ENCODE results near the gene FAM180A.
"Not testable (repeated sequence)": the region's sequence is repeated elsewhere in the genome, so short reads cannot be mapped to it uniquely, and the experiment has no call there.

FAM180A gene

GRCh38 chr7:135744938-135745702 is 3.5 kb downstream of the FAM180A start:
- in situ Hi-C loops (cut with MboI; ENCODE audit: low pct_unique_long_range_greater_than_20kb, low sequenced_read_pairs, unreplicated experiment) = no loop called here
- no peak for DNase-seq (ENCODE audit: low spot score)
- TF ChIP-seq, protein P1, sequence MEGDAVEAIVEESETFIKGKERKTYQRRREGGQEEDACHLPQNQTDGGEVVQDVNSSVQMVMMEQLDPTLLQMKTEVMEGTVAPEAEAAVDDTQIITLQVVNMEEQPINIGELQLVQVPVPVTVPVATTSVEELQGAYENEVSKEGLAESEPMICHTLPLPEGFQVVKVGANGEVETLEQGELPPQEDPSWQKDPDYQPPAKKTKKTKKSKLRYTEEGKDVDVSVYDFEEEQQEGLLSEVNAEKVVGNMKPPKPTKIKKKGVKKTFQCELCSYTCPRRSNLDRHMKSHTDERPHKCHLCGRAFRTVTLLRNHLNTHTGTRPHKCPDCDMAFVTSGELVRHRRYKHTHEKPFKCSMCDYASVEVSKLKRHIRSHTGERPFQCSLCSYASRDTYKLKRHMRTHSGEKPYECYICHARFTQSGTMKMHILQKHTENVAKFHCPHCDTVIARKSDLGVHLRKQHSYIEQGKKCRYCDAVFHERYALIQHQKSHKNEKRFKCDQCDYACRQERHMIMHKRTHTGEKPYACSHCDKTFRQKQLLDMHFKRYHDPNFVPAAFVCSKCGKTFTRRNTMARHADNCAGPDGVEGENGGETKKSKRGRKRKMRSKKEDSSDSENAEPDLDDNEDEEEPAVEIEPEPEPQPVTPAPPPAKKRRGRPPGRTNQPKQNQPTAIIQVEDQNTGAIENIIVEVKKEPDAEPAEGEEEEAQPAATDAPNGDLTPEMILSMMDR (IDR thresholded peaks at IDR 0.05; ENCODE audit: extremely low read depth, insufficient read depth, missing control alignments) = no peak

DNA sequence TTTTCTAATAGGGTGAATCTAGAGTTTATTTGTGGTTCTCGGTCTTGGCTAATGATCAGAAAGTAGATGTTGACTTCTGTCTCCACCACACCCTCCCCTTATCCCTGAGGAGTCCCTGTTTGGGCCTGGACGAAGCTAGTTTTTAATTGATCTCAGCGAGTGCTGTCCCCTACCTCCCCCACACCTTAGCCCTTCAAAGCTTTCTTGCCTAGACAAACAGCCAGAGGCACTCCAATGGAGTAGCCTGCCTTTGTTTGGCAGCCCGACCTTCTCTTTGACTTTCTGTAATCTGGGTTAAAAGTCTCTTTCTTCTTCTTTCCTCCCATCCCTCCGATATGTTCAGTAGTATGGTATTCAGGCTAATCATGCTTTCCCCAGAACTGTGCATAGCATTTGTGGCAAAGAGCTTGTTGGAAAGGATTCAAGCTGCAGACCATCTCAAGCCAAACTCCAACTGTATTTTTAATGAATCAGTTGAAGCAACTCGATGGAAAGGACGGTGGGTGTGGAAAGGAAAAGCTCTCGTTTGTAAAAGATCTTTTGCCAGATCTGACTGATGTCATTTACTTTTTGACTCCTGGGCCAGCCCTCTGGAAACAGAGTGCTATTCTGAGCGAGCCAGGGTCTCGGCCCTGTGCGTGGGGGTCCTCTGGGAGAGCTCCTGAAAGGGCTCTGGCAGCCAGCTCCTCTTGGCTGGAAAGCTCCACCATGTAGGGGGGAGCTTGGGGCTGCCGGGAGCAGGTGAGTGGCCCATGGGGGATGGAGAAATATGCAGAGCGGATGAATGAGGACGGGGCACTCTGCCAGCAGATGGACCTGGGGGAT is 4.5 kb downstream of the FAM180A start:
- TF ChIP-seq, protein P1 (IDR thresholded peaks at IDR 0.05; ENCODE audit: extremely low read depth, insufficient read depth, missing control alignments) = no peak
- no peak for DNase-seq (ENCODE audit: low spot score)
- in situ Hi-C loops (cut with MboI; ENCODE audit: low pct_unique_long_range_greater_than_20kb, low sequenced_read_pairs, unreplicated experiment) = no loop called here

DNA sequence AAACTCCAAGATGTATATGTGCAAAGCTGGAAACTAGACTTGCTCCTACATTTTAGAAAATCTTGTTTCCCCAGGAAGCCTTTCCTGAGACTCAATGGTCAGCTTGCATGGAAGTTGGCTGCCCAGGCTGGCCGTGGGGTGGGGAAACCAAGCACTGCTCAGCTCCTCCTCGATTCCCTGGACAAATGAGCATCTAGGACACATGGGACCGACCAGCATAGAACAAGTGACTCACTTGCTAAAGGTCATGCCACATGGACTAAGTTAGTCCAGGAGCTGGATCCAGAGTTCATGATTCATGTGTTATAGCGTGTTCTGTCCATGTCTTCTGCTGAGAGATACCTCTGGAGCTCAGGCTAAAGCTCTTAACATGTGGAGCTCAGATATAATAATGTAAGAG is 6.2 kb downstream of the FAM180A start:
- DNase-seq (ENCODE audit: low spot score) = no peak
- TF ChIP-seq, protein P1 (IDR thresholded peaks at IDR 0.05; ENCODE audit: extremely low read depth, insufficient read depth, missing control alignments) = no peak

DNA sequence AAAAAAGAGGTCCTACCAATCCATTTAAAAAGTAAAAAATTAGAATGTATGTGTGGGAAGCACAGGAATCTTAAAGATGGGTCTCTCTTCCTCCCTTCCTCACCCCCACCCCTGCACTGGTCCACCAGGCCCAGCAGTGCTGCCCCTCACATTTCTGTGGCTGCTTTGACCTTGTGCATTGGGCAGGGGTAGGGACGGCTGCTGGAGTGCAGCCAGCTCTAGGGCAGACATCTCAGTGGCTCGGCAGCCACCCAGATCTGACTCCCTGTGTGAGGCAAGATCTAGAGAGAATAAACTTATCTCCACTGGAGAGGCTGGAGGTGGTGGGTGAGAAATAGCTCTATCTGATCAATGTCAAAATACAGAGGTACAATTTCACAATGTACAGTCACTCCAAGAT is 6.7 kb downstream of the FAM180A start:
- TF ChIP-seq, protein P1 (IDR thresholded peaks at IDR 0.05; ENCODE audit: extremely low read depth, insufficient read depth, missing control alignments) = no peak
- in situ Hi-C loops (cut with MboI; ENCODE audit: low pct_unique_long_range_greater_than_20kb, low sequenced_read_pairs, unreplicated experiment) = no loop called here

More for the DNA sequence above, 6.2 kb downstream of the FAM180A start:
- in situ Hi-C loops (cut with MboI; ENCODE audit: low pct_unique_long_range_greater_than_20kb, low sequenced_read_pairs, unreplicated experiment) = no loop called here

DNA sequence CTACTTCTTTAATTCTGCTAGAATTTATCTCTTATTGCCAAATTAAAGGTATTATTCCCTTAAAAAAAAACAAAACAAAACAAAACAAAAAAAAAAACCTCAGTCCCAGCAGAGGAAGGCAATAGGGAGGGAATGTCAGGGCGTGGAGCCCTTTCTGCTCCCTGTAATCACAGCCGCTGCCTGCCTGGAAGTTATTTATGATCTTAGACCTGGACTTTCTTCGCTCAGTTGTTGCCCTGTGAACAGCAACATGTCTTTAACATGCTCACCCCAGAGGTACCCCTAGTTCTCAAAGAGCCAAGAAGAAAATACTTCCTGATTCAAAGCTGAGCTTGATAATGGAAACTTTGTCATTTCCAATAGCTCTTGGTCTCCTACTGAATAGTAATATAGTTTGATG is 7.7 kb downstream of the FAM180A start:
- TF ChIP-seq, protein P1 (IDR thresholded peaks at IDR 0.05; ENCODE audit: extremely low read depth, insufficient read depth, missing control alignments) = no peak
- no peak for DNase-seq (ENCODE audit: low spot score)
- in situ Hi-C loops (cut with MboI; ENCODE audit: low pct_unique_long_range_greater_than_20kb, low sequenced_read_pairs, unreplicated experiment) = no loop called here

More for the DNA sequence above, 6.7 kb downstream of the FAM180A start:
- DNase-seq (ENCODE audit: low spot score) = no peak

DNA sequence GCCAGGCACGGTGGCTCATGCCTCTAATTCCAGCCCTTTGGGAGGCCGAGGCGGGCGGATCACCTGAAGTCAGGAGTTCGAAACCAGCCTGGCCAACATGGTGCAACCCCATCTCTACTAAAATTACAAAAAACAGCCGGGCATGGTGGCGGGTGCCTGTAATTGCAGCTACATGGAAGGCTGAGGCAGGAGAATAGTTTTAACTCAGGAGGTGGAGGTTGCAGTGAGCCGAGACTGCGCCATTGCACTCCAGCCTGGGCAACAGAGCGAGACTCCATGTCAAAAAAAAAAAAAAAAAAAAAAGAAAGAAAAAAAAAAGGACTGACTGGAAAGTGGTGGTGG is 11.3 kb downstream of the FAM180A start:
- DNase-seq (ENCODE audit: low spot score); in situ Hi-C loops (cut with MboI; ENCODE audit: low pct_unique_long_range_greater_than_20kb, low sequenced_read_pairs, unreplicated experiment): not testable (repeated sequence)

Data from GM13977 (cell line).